Measurements from ENCODE around the gene RADX. TPM values are rescaled to one million over a fixed set of nuclear protein-coding genes. Genes with fewer than 3 reads are reported as not detected.

The RADX gene
- total and polyA plus RNA-seq, 2 donors (not counting 3 experiments of a cell fraction or from before 2014, with no cell fraction given): 0.12 TPM; not detected in 1

DNA sequence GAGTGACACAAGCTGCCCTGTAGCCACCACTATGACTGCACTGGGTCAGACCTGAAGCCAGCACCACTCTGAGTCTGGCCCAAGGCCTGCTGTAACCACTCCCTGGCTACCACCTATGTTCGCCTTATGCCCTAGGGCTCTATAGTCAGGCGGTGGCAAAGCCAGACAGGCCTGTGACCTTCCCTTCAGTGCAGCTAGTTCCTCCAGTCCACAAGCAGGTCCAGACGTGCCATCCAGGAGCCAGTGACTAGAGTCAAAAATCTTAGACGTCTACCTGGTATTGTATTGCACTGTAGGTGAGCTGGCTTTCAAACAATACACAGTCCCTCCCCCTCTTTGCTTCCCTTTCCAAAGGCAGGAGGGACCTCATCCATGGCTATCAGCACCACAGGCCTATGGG lies 60.7 kb downstream of the RADX start:
- no peak overlapping the region for H3K4me3 ChIP-seq (replicated peaks in 1 of 3; ENCODE audit: insufficient read depth in 1 of 3, low read depth in 1 of 3, low read length in 3 of 3)
- H3K9ac ChIP-seq (replicated peaks; ENCODE audit: extremely low read depth, insufficient read depth, low read length): no peak overlapping the region
- H3K4me1 ChIP-seq (ENCODE audit: control insufficient read depth, extremely low read depth, insufficient read depth, low read length): no peaks in the 10 kb centered on the region
- intact Hi-C loops (cut with micrococcal nuclease): no loop called here
- no peak overlapping the region for H3K27ac ChIP-seq (ENCODE audit: insufficient read depth, low read depth, low read length)
- H4K20me1 ChIP-seq (replicated peaks; ENCODE audit: control insufficient read depth, extremely low read depth, insufficient read depth, low read length): no peaks in the 10 kb centered on the region
- TF ChIP-seq GATA2 (IDR thresholded peaks at IDR 0.05; ENCODE audit: insufficient read depth, insufficient read length, low read depth, low read length) (no peak), EZH2 (IDR thresholded peaks at IDR 0.05; ENCODE audit: borderline replicate concordance, low read depth, low read length, severe bottlenecking) (no peak), FOS (IDR thresholded peaks at IDR 0.05; ENCODE audit: borderline replicate concordance, insufficient read depth, low read length) (no peak), MYC (IDR thresholded peaks at IDR 0.05; ENCODE audit: low read depth, low read length) (no peak), POLR2AphosphoS5 (IDR thresholded peaks at IDR 0.05; ENCODE audit: insufficient read depth, low read depth, low read length) (no peak), JUN (IDR thresholded peaks at IDR 0.05; ENCODE audit: borderline replicate concordance, insufficient read depth, insufficient read length, low read depth) (no peak), POLR2A (IDR thresholded peaks at IDR 0.05; ENCODE audit: low read depth, low read length) (no peak)
- TF ChIP-seq, protein P1, sequence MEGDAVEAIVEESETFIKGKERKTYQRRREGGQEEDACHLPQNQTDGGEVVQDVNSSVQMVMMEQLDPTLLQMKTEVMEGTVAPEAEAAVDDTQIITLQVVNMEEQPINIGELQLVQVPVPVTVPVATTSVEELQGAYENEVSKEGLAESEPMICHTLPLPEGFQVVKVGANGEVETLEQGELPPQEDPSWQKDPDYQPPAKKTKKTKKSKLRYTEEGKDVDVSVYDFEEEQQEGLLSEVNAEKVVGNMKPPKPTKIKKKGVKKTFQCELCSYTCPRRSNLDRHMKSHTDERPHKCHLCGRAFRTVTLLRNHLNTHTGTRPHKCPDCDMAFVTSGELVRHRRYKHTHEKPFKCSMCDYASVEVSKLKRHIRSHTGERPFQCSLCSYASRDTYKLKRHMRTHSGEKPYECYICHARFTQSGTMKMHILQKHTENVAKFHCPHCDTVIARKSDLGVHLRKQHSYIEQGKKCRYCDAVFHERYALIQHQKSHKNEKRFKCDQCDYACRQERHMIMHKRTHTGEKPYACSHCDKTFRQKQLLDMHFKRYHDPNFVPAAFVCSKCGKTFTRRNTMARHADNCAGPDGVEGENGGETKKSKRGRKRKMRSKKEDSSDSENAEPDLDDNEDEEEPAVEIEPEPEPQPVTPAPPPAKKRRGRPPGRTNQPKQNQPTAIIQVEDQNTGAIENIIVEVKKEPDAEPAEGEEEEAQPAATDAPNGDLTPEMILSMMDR (IDR thresholded peaks at IDR 0.05; ENCODE audit: extremely low read depth in 1 of 2, insufficient read depth in 1 of 2, low read depth in 1 of 2, low read length in 2 of 2): no peak
- TF ChIP-seq, protein P2, sequence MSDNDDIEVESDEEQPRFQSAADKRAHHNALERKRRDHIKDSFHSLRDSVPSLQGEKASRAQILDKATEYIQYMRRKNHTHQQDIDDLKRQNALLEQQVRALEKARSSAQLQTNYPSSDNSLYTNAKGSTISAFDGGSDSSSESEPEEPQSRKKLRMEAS (IDR thresholded peaks at IDR 0.05; ENCODE audit: insufficient read depth, insufficient read length): no peak
- FAIRE-seq (no peak), DNase-seq (ENCODE audit: low read depth, low spot score) (no peak)
- H2AFZ ChIP-seq (ENCODE audit: low read depth, low read length): no peak overlapping the region
- H3K27me3 ChIP-seq (ENCODE audit: control insufficient read depth in 2 of 2, insufficient read depth in 2 of 2, low read length in 2 of 2): no peaks in the 10 kb centered on the region
- H3K9me1 ChIP-seq (replicated peaks; ENCODE audit: control insufficient read depth, extremely low read depth, insufficient read depth, low read length): no peaks in the 10 kb centered on the region
- no peaks in the 10 kb centered on the region for H3K79me2 ChIP-seq (ENCODE audit: control insufficient read depth, insufficient read depth, low read length)
- dilution Hi-C loops (cut with MboI; ENCODE audit: extremely low pct_ligation_motif_present, low sequenced_read_pairs): no loop called here
- H3K36me3 ChIP-seq (ENCODE audit: control insufficient read depth in 2 of 2, extremely low read depth in 1 of 2, insufficient read depth in 2 of 2, low read length in 2 of 2): no peaks in the 10 kb centered on the region
- no peak overlapping the region for H3K4me2 ChIP-seq (ENCODE audit: insufficient read depth, low read length)
- no peaks in the 10 kb centered on the region for H3K9me3 ChIP-seq (replicated peaks; ENCODE audit: control insufficient read depth, insufficient read depth, low read length)
- ChIA-PET CTCF (no interaction called here), POLR2A (no interaction called here)
- BruUV-seq (replicated peaks): no TSS peak

All from endothelial cell of umbilical vein (primary cell).